ENCODE data around the gene CATSPERZ.

The CATSPERZ gene

DNA sequence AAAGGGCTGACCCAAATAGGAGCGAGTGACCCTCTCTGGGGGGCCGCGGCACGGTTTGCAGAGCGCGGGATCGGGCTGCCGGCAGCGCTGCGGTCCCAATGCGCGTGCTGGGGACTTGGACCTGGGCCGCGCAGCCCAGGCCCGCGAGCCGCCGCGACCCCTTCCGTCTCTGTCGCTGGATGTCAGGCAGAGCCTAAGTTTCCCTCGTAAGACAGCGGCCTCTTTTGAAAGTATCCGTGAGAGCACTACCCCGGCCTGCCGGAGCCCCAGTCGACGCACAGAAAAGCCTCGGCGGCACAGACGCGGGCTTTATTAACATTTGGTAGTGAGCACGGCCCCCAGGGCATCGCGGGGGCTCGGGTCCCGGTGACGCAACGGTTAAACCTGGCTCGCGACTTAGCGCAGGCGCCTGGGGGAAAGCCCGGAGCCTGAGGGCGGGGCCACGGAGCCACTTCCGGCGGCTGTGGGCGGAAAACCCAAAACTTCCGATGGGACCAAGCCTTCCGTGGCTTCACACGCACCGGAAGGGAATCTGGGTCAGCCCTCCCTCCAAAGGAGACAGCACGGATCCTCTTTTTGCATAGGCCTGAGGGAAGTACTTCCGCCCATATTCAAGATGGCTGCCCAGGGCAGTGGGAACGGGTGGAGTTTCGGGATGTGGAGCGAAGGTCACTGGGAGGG is 30.5 kb upstream of the CATSPERZ start:
- H3K4me3 ChIP-seq (ENCODE audit: low read length), result peak overlapping the region; percentile 76
- TF ChIP-seq, protein P1, sequence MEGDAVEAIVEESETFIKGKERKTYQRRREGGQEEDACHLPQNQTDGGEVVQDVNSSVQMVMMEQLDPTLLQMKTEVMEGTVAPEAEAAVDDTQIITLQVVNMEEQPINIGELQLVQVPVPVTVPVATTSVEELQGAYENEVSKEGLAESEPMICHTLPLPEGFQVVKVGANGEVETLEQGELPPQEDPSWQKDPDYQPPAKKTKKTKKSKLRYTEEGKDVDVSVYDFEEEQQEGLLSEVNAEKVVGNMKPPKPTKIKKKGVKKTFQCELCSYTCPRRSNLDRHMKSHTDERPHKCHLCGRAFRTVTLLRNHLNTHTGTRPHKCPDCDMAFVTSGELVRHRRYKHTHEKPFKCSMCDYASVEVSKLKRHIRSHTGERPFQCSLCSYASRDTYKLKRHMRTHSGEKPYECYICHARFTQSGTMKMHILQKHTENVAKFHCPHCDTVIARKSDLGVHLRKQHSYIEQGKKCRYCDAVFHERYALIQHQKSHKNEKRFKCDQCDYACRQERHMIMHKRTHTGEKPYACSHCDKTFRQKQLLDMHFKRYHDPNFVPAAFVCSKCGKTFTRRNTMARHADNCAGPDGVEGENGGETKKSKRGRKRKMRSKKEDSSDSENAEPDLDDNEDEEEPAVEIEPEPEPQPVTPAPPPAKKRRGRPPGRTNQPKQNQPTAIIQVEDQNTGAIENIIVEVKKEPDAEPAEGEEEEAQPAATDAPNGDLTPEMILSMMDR (conservative IDR thresholded peaks at IDR 0.05; ENCODE audit: low read depth, low read length), result peak; percentile 4
- peak; percentile 99 for DNase-seq (ENCODE audit: low read depth)

DNA sequence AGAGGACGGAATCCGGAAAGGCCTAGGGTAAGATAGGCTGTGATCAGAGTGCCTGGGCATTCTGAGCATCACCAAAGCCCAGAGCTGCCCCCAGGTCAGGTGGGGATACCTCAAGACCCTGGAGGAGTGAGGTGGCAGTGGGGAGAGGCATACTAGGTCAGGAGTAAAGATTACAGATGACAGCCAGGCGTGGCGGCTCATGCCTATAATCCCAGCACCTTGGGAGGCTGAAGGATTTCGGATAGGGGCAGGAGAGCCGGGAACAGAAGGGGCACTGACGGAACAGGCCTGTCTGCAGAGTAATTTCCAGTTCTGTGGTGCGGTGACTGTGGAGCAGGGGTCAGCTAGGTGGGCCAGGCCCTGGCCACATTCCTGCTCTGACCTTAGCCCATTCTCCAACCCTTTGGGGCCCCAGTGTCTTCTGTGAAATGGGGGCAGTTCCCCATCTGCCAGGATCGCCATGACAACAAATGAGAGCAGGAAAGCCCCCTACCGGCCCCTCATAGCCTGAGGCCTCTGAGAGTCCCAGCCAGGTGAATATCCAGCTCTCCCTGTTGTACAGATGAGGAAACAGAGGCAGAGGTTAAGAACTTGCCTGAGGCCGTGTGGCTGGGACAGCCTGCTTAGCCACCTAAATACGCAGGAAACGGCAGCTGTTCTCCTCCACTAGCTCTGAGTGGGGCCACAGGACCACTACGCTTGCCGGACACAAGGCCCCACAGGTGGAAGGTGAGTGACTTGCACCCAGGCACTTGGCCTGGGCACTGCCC is 24.9 kb upstream of the CATSPERZ start:
- DNase-seq (ENCODE audit: low read depth), result no peak
- TF ChIP-seq, protein P1 (conservative IDR thresholded peaks at IDR 0.05; ENCODE audit: low read depth, low read length), result no peak
- no peak overlapping the region for H3K4me3 ChIP-seq (ENCODE audit: low read length)

DNA sequence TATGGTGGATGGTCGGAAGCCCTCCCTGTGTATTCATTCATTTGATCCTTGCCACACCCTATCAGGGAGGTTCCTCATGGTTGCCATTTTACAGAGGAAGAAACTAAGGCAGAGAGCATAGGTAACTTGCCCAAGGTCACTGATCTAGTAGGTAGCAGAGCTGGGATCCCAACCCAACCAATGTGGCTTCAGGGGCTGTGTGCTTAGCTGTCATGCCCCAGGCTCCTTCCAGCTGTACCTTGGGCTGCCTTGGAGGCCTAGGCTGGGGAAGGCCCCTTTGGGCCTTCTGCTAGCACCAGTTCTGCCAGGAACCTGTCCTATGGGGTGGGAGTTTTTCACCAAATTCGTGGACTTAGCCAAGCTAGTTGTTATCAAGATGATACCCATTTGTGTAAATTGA is 24.3 kb upstream of the CATSPERZ start:
- DNase-seq (ENCODE audit: low read depth), result no peak
- no peak overlapping the region for H3K4me3 ChIP-seq (ENCODE audit: low read length)
- TF ChIP-seq, protein P1 (conservative IDR thresholded peaks at IDR 0.05; ENCODE audit: low read depth, low read length), result no peak

DNA sequence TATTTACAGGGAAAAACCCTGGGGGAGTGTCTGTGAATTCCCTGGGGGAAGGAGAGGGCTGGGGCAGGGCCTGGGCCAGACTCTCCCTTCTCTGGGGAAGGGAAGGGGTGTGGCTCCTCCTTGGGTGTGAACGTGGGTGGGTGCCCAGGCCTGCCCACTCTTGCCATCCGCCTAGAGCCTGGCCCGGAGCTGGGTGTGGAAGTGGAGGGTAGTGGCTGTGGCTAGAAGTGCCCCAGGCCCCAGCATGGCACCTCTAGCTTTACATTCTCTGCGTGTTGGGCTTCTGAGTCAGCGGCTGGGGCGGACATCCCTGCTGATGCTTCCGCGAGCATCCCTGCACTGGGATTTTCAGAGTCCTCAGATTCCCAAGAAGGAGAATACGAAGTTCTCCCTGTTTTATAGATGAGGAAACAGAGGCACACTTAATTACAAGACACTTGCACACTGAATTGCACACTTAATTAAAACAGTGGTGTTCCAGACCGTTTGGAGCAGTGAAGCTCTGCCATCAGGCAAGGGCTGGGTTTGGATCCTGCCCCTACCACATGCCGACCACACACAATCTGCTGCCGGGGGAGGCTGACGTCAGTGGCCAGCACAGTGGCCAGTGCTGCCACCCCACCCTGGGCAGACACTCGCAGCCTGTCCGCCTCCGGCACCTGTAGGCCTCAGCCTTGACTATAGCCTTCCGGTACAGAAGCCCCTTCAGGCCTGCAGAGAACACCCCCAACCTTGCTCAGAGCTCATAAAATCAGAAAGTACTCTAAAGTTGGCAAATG is 23.3 kb upstream of the CATSPERZ start:
- H3K4me3 ChIP-seq (ENCODE audit: low read length), result no peak overlapping the region
- DNase-seq (ENCODE audit: low read depth), result no peak
- TF ChIP-seq, protein P1 (conservative IDR thresholded peaks at IDR 0.05; ENCODE audit: low read depth, low read length), result no peak

DNA sequence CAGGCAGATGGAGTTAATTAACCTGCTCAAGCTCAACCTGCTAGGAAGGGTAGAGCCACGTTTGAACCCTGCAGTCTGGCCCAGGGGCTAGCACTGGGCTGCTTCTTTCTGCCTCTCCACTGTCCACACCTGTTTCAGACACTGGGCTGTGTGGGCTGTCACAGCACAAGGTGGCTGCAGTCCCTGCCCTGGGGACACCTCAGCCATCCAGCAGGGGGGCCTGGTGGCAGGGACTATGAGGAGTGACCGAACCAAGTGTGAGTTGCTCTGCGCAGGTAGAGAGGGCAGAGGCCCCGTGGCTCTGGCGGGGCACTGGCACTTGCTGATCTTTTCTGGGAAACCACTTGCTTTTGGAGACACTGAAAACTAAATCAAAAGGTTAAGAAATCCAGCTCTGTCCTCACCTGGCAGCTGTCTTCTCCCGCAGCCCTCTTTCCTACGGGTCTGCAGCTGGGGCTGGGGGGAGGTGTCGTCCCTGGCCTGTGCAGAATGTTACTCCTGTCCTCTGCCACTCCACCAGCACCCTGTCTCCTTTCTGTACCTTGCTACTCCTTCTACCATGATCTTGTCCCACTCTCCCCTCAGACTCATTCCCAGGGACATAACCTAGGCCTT is 21.5 kb upstream of the CATSPERZ start:
- TF ChIP-seq, protein P1 (conservative IDR thresholded peaks at IDR 0.05; ENCODE audit: low read depth, low read length), result no peak
- DNase-seq (ENCODE audit: low read depth), result no peak

DNA sequence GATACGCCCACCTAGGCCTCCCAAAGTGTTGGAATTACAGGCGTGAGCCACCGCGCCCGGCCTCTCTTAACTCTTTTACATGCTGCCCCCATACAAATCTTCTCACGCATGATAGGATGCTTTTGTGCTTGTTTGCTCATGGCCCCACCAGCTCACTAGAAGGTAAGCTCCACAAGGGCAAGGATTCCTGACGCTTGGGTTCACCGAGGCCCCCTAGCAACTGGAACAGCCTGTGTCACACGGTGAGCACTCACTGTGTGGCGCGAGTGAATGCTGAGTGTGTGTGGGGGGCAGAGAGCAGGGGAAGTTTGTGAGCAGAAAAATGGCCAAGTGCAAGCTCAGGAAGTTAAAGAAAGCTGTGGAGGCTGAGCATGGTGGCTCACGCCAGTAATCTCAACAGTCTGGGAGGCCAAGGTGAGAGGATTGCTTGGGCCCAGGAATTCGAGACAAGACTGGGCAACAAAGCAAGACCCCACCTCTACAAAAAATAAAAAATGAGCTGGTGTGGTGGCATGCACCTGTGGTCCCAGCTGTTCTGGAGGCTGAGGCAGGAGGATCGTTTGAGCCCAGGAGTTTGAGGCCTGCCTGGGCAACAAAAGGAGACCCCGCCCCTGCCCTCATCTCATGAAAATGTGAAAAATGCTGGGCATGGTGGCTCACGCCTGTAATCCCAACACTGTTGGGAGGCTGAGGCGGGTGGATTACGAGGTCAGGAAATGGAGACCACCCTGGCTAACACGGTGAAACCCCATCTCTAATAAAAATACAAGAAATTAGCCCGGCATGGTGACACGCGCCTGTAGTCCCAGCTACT is 18.0 kb upstream of the CATSPERZ start:
- DNase-seq (ENCODE audit: low read depth), result no peak
- TF ChIP-seq, protein P1 (conservative IDR thresholded peaks at IDR 0.05; ENCODE audit: low read depth, low read length), result no peak
- no peak overlapping the region for H3K4me3 ChIP-seq (ENCODE audit: low read length)

More for the DNA sequence above, 21.5 kb upstream of the CATSPERZ start:
- no peak overlapping the region for H3K4me3 ChIP-seq (ENCODE audit: low read length)

All from retinal pigment epithelial cell (primary cell).